RKO (cell line): ENCODE data around the gene TRIM75.
"Not testable (repeated sequence)": the region's sequence is repeated elsewhere in the genome, so short reads cannot be mapped to it uniquely, and the experiment has no call there.

Source experiments
- DNase-seq: peaks from one replicate; pipeline ENCODE4 v3.0.0-alpha.2; 2016; ENCODE audit warnings: low spot score

TRIM75 gene

GRCh38 chr4:165077034-165077578, 23.4 kb downstream of the TRIM75 start:
- DNase-seq = no peak

- no peak for DNase-seq
Observed at GRCh38 chr4:165079476-165079875, 25.8 kb downstream of the TRIM75 start.

- DNase-seq = not testable (repeated sequence)
Observed at GRCh38 chr4:165084787-165085186, 31.1 kb downstream of the TRIM75 start.

- DNase-seq = no peak
Observed at GRCh38 chr4:165085946-165086345, 32.3 kb downstream of the TRIM75 start.

GRCh38 chr4:165088366-165088765, 34.7 kb downstream of the TRIM75 start:
- no peak for DNase-seq

DNA sequence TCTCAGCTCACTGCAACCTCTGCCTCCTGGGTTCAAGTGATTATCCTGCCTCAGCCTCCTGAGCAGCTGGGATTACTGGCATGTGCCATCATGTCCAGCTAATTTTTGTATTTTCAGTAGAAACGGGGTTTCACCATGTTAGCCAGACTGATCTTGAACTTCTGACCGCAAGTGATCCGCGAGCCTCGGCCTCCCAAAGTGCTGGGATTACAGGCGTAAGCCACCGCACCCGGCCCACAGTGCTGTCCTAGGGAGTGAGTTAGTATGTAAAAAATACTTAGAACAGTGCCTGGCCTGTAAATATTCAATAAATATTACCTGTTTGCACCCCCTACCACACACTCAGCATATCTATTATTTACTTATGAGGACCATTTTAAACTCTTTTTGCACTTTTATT, 38.5 kb downstream of the TRIM75 start:
- DNase-seq = not testable (repeated sequence)

- DNase-seq = no peak
Observed at GRCh38 chr4:165094873-165095272, 41.2 kb downstream of the TRIM75 start.

- DNase-seq = no peak
Observed at GRCh38 chr4:165095291-165095690, 41.6 kb downstream of the TRIM75 start.

DNA sequence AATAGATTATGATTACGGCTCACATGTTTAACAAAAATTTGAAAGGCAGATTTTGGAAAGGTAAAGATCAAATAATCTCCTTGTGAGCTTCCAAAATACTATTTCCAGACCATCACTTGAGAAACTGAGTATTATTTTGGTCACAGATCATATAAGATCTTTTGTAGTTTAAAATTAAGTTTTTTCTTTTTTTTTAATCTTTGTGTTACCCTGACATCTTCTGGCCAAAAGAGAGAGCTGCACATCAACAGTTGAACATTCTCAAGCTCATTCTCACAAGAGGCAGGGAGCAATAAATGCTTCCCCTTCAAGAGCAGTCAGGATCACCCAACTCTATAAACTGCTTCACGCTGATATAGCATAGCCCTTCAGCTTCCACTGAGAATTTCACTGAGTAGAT, 43.1 kb downstream of the TRIM75 start:
- DNase-seq = peak; percentile 55

GRCh38 chr4:165101641-165102040, 48.0 kb downstream of the TRIM75 start:
- DNase-seq = no peak

- no peak for DNase-seq
Observed at GRCh38 chr4:165106518-165106917, 52.9 kb downstream of the TRIM75 start.
